ACC112 (cell line): ENCODE data around the gene PRDM16.

Experiments
- H2AFZ ChIP-seq: fragments of 200-600 bp; sonication (generic); one replicate; pipeline ENCODE4 v1.6.0; 2017; ENCODE audit warnings: antibody characterized with exemption, low read length; ENCODE audit not compliant: unreplicated experiment
- H3K27ac ChIP-seq: fragments of 200-600 bp; sonication (generic); 2 replicates; pipeline ENCODE4 v1.5.1; 2014; ENCODE audit warnings: low read depth, mild to moderate bottlenecking, antibody characterized with exemption, low read length, moderate library complexity
- H3K27me3 ChIP-seq: fragments of 200-600 bp; sonication (generic); 2 replicates; pipeline ENCODE4 v1.6.1; 2014; ENCODE audit warnings: mild to moderate bottlenecking, antibody characterized with exemption, low read length, moderate library complexity, mixed read lengths; ENCODE audit not compliant: insufficient read depth
- H3K36me3 ChIP-seq: fragments of 200-600 bp; sonication (generic); 2 replicates; pipeline ENCODE4 v1.6.1; 2016; ENCODE audit warnings: mild to moderate bottlenecking, antibody characterized with exemption, low read length, moderate library complexity, mixed read lengths; ENCODE audit not compliant: insufficient read depth
- H3K4me1 ChIP-seq: fragments of 200-600 bp; sonication (generic); one replicate; pipeline ENCODE4 v1.6.1; 2016; ENCODE audit warnings: low read length, mixed read lengths; ENCODE audit not compliant: insufficient read depth, unreplicated experiment, control insufficient read depth
- H3K4me3 ChIP-seq: fragments of 200-600 bp; sonication (generic); 2 replicates; pipeline ENCODE4 v1.5.1; 2014; ENCODE audit warnings: mild to moderate bottlenecking, low read depth, low read length
- H3K79me2 ChIP-seq: fragments of 200-600 bp; sonication (generic); one replicate; pipeline ENCODE4 v1.6.0; 2016; ENCODE audit warnings: low read length; ENCODE audit not compliant: control insufficient read depth, unreplicated experiment, insufficient read depth

Gene PRDM16

GRCh38 chr1:3068564-3069431 is at the start of gene PRDM16:
Gene PRDM16, plus strand, starts transcription at chr1:3069203. Its CDS starts 57 bp downstream, at chr1:3069260.
- Histone ChIP-seq H3K4me1 (no peaks in the 10 kb centered on the region), H3K27me3 (peaks cover 52% of the 10 kb centered on the region), H3K27ac (peak within 1 kb of the TSS; percentile 68; the same call in 1 of the 2 replicates), H2AFZ (peak within 1 kb of the TSS; percentile 99), H3K4me3 (peak within 1 kb of the TSS; percentile 97), H3K36me3 (no peaks in the 10 kb centered on the region), H3K79me2 (peaks cover 8% of the 10 kb centered on the region)

- Histone ChIP-seq H3K4me1 (no peaks in the 10 kb centered on the region), H3K36me3 (no peaks in the 10 kb centered on the region), H3K27me3 (no peaks in the 10 kb centered on the region), H2AFZ (no peak overlapping the region), H3K79me2 (no peaks in the 10 kb centered on the region), H3K4me3 (no peak overlapping the region), H3K27ac (no peak overlapping the region)
Measured at GRCh38 chr1:3019516-3020051, 49.4 kb upstream of the PRDM16 start.

- Histone ChIP-seq H3K27ac (no peak overlapping the region), H3K27me3 (no peaks in the 10 kb centered on the region), H3K4me3 (no peak overlapping the region), H3K4me1 (no peaks in the 10 kb centered on the region), H3K36me3 (no peaks in the 10 kb centered on the region), H2AFZ (no peak overlapping the region), H3K79me2 (no peaks in the 10 kb centered on the region)
Measured at GRCh38 chr1:3020263-3020909, 48.6 kb upstream of the PRDM16 start.

GRCh38 chr1:3021233-3021671 is 47.8 kb upstream of the PRDM16 start, which contains the start of gene ACTRT2:
Gene ACTRT2, plus strand, starts transcription at chr1:3021467. Its CDS starts 220 bp downstream, at chr1:3021687.
- H2AFZ ChIP-seq, result no peak within 1 kb of the TSS
- no peak within 1 kb of the TSS for H3K4me3 ChIP-seq
- H3K4me1 ChIP-seq, result no peaks in the 10 kb centered on the region
- H3K27me3 ChIP-seq, result no peaks in the 10 kb centered on the region
- H3K79me2 ChIP-seq, result no peaks in the 10 kb centered on the region
- no peaks in the 10 kb centered on the region for H3K36me3 ChIP-seq
- H3K27ac ChIP-seq, result no peak within 1 kb of the TSS

- no peaks in the 10 kb centered on the region for H3K79me2 ChIP-seq
- H3K36me3 ChIP-seq, result no peaks in the 10 kb centered on the region
- no peaks in the 10 kb centered on the region for H3K27me3 ChIP-seq
- no peaks in the 10 kb centered on the region for H3K4me1 ChIP-seq
- no peak overlapping the region for H3K27ac ChIP-seq
- no peak overlapping the region for H3K4me3 ChIP-seq
- no peak overlapping the region for H2AFZ ChIP-seq
Measured at GRCh38 chr1:3021801-3022401, 47.1 kb upstream of the PRDM16 start.

- Histone ChIP-seq H3K79me2 (no peaks in the 10 kb centered on the region), H3K4me1 (no peaks in the 10 kb centered on the region), H3K4me3 (no peak overlapping the region), H3K27me3 (no peaks in the 10 kb centered on the region), H3K27ac (no peak overlapping the region), H2AFZ (no peak overlapping the region), H3K36me3 (no peaks in the 10 kb centered on the region)
Measured at GRCh38 chr1:3022511-3022973, 46.5 kb upstream of the PRDM16 start.

- H3K79me2 ChIP-seq, result no peaks in the 10 kb centered on the region
- no peak overlapping the region for H2AFZ ChIP-seq
- H3K4me1 ChIP-seq, result no peaks in the 10 kb centered on the region
- H3K36me3 ChIP-seq, result no peaks in the 10 kb centered on the region
- no peaks in the 10 kb centered on the region for H3K27me3 ChIP-seq
- no peak overlapping the region for H3K4me3 ChIP-seq
- H3K27ac ChIP-seq, result no peak overlapping the region
Measured at GRCh38 chr1:3022976-3023375, 46.0 kb upstream of the PRDM16 start.

GRCh38 chr1:3024019-3024418 is 45.0 kb upstream of the PRDM16 start:
- H3K36me3 ChIP-seq, result no peaks in the 10 kb centered on the region
- H3K79me2 ChIP-seq, result no peaks in the 10 kb centered on the region
- H3K4me3 ChIP-seq, result no peak overlapping the region
- no peaks in the 10 kb centered on the region for H3K27me3 ChIP-seq
- no peak overlapping the region for H2AFZ ChIP-seq
- H3K27ac ChIP-seq, result no peak overlapping the region
- no peaks in the 10 kb centered on the region for H3K4me1 ChIP-seq

- H2AFZ ChIP-seq, result no peak overlapping the region
- no peaks in the 10 kb centered on the region for H3K27me3 ChIP-seq
- H3K36me3 ChIP-seq, result no peaks in the 10 kb centered on the region
- H3K4me1 ChIP-seq, result no peaks in the 10 kb centered on the region
- H3K79me2 ChIP-seq, result no peaks in the 10 kb centered on the region
- H3K27ac ChIP-seq, result no peak overlapping the region
- H3K4me3 ChIP-seq, result no peak overlapping the region
Measured at GRCh38 chr1:3024588-3024987, 44.4 kb upstream of the PRDM16 start.

- no peak overlapping the region for H2AFZ ChIP-seq
- H3K4me3 ChIP-seq, result no peak overlapping the region
- H3K36me3 ChIP-seq, result no peaks in the 10 kb centered on the region
- H3K79me2 ChIP-seq, result no peaks in the 10 kb centered on the region
- no peaks in the 10 kb centered on the region for H3K27me3 ChIP-seq
- no peaks in the 10 kb centered on the region for H3K4me1 ChIP-seq
- H3K27ac ChIP-seq, result no peak overlapping the region
Measured at GRCh38 chr1:3026124-3026523, 42.9 kb upstream of the PRDM16 start.
